ENCODE measurements around the gene NRXN3.

Gene NRXN3

DNA sequence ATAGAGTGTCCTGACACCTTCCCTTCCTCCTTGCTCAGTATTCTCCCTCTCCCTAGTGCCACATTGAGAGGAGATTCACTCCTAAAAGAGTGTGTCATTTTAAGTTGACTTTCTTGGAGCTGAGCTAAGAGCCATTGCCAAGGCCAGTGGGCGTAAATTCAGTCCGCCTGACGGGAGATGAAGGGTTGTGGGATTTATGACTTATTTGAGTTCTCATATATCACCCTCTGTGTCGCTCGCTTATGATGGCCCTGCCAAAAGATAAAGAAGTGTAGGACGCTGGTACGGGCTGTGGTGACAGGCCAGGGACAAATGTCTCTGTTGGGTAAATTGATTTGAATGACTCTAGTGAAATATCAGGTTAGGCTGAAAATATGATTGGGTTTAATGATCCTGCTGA is 867.4 kb downstream of the NRXN3 start:
- DNase-seq = no peak

- no peak for DNase-seq
Measured at GRCh38 chr14:79040790-79041189, 870.6 kb downstream of the NRXN3 start.

DNA sequence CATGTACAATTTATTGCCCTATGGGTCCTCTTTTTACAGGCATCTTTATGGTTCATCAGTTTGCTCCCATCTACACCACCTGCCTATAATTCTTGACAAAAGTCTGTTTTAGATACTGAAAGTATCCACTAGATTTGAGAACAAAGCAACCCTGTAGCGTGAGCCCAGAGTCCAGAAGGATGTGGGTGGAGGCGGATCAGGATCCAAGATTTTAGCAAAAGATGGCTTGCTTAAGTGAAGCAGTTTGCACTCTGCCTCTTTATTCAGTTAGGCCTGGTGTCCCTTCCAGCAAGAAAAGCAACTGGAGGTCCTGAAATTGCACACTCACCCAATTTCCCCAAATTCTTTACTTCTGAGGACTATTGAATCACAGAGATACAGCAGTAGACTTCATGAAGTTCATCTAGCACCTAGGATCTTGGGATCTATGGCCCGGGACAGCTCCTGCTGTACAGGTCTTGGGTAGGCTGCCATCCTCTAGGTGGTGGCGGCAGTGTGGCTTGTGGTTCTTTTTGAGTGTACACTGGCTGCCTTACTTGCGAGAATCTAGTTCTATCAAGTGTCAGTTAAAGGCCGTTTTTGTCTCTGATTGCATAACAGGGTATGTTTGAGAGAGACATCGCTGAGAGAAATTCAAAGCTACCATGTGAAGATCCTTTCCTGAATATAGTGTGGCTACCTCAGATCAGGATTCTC is 873.2 kb downstream of the NRXN3 start:
- no peak for DNase-seq

GRCh38 chr14:79044894-79045624 is 874.9 kb downstream of the NRXN3 start:
- DNase-seq = no peak

DNA sequence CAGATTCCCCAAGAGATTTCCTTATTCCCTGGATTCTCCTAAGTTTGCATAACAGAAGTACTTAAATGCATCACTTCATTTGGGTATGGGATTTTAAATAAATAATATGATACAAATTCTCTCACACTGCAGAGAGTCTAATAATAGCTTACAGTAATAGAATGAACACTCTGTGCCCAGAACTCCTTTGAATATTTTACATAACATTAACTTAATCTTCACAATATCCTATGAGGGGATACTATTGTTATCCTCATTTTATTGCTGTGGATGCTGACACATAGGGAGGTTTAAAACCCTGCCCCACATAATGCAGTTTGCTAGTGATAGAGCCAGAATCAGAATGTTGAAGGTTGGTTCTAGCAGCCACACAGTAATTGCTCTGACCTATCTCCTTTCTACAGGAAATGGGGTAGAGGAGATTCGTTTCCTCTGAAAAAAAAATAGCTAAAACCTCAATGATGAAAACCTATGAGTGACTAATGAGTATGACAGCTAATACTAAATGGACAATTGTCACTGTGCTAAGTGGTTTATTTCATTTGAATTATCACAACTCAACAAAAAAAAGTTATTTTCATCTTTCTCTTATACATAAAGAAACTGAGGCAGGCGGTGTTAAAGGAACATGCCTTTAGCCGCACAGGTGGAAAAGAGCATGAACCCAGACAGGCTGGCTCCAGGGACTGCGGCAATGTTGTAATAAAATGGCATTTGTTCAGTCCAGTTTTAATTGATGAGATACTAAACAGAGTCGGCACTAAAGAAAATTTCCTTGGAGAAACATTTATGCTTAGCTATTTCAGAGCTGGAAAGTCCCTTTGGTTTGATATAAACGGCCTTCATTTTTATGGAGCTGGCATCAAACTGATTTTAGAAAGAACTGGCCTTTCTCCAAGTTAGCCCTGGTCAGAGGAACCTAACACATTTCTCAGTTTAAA is 880.9 kb downstream of the NRXN3 start:
- DNase-seq = no peak

DNA sequence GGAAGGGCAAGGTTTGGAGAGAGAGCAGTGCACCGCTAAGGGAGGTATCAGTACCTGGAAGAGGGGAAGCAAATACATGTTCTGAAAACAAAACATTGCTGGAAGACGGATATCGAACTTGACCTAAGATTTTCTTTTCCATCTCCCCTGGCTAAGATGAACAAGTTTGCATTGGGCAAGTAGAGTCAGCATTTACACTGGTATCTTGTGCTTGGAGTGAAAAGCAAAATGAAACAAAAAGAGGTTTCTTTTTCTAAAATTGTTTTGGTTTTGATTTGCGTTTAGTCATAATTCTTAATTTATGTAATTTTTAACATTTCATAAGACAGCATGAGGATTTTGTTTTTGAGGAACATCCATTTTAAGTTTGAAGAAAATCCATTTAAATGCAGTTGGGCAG is 881.6 kb downstream of the NRXN3 start:
- no peak for DNase-seq

- DNase-seq = no peak
Measured at GRCh38 chr14:79056879-79057278, 886.7 kb downstream of the NRXN3 start.

GRCh38 chr14:79057333-79057732 is 887.2 kb downstream of the NRXN3 start:
- no peak for DNase-seq

DNA sequence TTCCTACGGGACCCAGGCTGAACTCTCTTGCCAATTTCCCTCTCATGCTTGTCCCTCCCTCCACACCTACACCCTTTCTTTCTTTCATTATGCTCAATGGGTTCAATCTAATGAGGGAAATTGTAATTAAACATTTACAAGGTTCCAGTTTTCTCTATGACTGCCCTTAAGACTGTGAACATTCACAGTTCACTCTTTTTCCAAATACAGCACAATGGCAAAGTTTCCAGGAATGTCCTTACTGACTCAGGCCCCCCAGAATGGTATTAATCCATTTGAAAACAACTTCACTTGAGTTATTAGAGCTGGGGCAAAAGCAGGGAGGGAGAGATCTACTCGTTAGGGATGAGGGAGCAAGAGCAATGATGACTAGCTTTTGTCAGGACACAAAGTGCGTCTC is 892.1 kb downstream of the NRXN3 start:
- DNase-seq = no peak

DNA sequence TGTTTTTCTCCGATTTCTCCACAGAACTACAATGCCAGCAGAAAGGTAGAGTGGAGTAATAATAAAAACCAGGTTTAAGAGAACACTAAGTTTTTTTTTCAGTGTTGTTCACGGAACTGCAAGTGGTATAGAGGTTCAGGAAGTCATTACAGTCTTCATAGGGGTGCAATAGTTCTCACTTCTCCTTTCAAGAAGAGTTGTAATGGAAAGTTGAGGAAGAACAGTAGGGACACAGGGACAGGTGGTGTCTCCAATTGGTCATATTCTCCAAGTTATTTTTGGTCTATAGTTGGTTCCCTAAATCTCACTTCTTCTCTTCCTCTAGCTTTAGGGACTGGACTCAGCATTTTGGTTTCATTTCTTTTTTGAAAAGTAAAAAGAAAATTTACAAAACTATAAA is 894.0 kb downstream of the NRXN3 start:
- no peak for DNase-seq

- DNase-seq = no peak
Measured at GRCh38 chr14:79074510-79074909, 904.3 kb downstream of the NRXN3 start.

DNA sequence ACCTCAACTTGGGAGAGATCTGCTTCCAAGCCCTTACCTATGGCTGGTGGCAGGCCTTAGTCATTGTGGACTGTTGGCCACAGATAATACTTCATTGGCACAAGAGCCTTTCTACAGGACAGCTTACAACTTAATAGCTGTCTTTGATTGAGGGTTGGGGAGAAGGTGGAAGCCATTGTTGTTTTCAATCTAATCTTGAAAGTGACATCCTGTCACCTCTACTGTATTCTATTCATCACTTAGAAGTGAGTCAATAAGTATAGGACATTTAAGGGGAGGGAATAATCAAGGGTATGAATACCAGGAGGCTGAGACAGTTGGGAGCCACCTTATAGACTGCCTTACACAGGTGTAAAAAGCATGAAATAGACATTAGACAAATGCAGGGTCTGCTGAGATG is 906.3 kb downstream of the NRXN3 start:
- no peak for DNase-seq

DNA sequence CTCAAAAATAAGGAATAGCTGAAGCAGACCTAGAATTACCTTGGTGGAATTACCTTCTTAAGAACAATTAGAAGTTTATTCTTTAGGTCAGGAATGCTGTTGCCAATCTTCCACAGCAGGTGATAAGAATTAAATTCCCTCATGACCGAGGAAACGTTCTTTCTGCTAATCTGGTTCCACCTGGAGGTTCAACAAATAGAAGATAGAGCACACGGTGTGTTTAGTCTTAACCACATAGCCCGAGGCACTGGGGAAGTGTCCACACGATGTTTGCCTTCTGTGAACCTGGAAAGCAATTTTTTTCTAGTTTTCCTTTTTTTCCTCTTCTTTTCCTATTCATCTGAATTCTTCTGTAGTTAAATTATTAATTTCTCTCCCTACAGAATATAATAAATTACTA is 906.9 kb downstream of the NRXN3 start:
- no peak for DNase-seq

DNA sequence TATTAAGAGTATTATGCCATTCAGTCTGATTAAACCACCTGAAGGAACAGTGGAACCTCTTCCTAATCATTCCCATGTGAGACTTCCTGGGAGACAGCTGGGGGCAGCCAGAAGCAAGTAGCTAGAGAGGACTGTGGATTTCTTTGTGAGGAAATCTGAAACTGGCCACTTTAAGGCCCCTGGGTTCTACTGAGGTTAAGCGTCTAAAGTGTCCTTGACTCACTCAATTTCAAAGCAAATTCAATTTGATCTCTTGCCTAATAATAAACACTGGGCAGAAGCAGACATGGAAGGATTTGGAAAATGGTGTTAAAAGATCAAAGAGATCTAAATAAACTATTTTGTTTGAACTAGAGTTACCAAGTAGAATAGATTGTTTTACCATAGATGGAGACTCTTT is 909.9 kb downstream of the NRXN3 start:
- no peak for DNase-seq

DNA sequence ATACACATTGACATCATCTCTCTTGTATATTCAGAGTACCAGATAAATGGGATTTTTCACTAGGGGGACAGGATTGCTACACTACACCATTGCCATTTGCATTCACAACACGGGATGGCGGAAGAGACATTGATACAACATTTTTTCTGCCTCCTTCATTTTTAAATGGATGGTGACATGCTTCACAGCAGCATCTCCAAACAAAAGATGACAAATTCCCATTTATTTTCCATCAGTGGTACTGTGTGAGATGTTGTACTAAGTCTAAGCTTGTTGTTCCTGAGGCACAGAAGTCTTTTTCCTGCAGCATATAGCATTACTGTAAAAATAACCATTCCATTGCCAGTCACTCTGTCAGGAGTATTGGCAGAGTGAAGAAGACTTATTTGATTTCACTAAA is 912.7 kb downstream of the NRXN3 start:
- no peak for DNase-seq

DNA sequence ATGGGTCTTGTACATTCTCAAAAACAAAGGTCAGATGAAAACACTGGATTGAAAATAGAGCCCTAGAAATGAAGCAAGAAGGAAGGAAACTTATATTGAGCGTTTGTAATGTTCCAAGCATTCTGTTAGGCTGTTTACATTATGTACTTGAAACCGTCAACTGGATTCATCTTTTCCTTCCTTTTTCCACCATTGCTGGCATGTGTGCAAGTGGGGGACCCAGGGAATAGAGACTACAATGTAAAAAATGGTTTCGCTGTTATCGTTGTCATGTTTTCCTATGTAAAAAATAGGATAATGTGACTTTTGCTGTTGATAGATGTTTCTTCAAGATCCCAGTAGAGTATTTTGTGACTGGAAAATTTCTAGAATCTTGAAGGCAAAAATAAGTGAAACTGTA is 913.2 kb downstream of the NRXN3 start:
- DNase-seq = no peak

DNA sequence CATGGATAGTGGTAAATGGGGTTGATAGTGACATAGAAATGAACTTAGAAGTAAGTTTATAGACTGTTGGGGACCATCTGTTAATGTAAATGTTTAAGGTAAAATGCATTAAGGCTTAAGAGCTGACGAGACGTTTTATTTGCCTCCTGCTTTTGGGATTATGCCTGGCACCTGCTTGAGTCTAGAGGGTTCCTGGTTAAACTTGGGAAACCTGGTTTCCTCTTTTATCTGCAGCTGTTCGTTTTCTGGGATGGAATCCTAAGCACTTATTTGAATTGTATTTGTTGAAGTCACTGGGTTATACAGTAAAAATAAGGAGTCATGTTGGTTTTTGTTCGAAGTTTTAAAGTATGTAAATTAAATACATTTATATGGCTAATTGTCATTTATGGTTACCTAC is 914.7 kb downstream of the NRXN3 start:
- no peak for DNase-seq

DNA sequence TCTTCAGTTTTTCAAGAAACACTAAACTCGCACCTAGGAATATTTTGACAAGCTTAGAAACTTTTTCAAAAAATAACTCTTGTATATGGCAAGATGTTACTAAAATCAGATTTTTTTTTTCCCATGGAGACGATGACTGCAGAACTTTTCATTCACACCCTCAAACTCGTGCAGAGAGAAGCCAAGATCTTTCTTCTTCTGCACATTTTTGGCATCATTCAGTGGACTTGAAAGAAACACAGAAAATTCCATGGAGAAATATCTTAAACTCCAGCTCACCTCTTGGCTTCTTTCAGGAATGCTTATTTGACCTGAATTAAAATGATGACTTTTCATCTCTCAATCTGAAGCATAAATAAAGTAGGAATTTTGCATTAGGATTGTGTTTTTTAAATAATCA is 919.4 kb downstream of the NRXN3 start:
- no peak for DNase-seq

DNA sequence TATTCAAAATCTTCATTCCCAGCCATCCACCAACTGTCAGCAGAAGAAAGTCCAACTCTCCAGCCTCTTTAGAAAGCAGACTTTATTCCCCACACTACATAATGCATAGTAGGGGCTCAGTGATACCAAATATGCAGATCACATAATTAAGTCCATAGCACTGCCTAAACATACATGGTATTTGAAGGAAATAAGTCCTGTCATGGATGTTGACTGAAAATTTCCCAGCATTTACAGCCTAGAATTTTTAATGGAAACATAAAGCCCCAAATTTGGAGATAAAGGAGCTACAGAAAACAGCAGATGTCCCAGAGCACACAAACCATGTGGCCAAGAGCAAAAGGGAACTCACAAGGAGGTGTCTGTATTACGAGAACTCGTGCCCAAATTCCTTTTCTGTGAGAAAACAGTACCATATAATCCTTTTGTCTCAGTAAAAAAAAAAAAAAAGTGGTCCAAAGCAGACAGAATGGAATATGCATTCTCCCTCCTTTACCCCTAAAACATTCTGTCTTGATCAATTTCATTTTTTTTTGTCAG is 920.5 kb downstream of the NRXN3 start:
- DNase-seq = no peak

- no peak for DNase-seq
Measured at GRCh38 chr14:79091381-79091963, 921.3 kb downstream of the NRXN3 start.

GRCh38 chr14:79093531-79093930 is 923.4 kb downstream of the NRXN3 start:
- DNase-seq = no peak

GRCh38 chr14:79094951-79095350 is 924.8 kb downstream of the NRXN3 start:
- no peak for DNase-seq

DNA sequence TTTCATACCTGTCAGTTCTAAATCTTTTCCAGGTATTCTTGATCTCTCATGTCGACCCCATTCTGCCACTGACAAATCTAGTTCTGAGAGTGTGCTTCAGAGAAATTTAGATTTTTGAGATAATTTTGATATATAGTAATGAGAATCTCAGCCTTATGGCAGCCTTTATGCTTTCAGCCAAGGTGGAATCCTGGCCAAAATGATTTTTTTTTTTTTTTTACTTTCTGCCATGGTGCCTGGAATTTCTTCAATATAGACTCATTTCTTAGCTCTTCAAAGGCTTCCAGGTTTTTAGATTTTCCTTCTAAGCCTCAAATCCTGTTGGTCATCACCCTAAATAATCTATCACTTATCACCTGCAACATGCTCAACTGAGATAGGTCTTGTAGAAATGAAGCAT is 926.6 kb downstream of the NRXN3 start:
- no peak for DNase-seq

All from NCI-H2029 treated with DMSO at 0.1 percent for 48 hours (cell line).